ENCODE measurements around the gene U2SURP. TPM values are rescaled to one million over a fixed set of nuclear protein-coding genes. Genes with fewer than 3 reads are reported as not detected.

U2SURP gene
- total RNA-seq, 2 experiments from 2014 or later = 160 to 174 TPM

- Mint-ChIP-seq H3K9me3 (no peaks in the 10 kb centered on the region), H3K27me3 (no peaks in the 10 kb centered on the region), H3K27ac (peak overlapping the region; percentile 29), H3K4me3 (no peak overlapping the region), H3K36me3 (ENCODE audit: low read depth) (peaks cover 45% of the 10 kb centered on the region), H3K4me1 (ENCODE audit: low read depth) (peaks cover 12% of the 10 kb centered on the region)
- ChIA-PET POLR2A (interaction anchor here (1.4 kb wide), 1 partner anchor 85 kb away, joined by 4 read pairs; no protein-coding TSS in a partner anchor), CTCF (interaction anchor here (0.6 kb wide), 1 partner anchor 30 kb away, joined by 3 read pairs; no protein-coding TSS in a partner anchor)
- DNase-seq = no peak
- intact Hi-C loops (cut with micrococcal nuclease) = no loop called here
- no peak for TF ChIP-seq CTCF (IDR thresholded peaks at IDR 0.05)
- ATAC-seq = no peak
These were observed 34.3 kb downstream of the U2SURP start for GRCh38 chr3:143035466-143036211.

- ChIA-PET POLR2A (interaction anchor here (1.4 to 1.5 kb wide), 2 partner anchors 34 to 84 kb away, joined by 4 read pairs; no protein-coding TSS in a partner anchor), CTCF (interaction anchor here (1.1 kb wide), 1 partner anchor 24 kb away, joined by 3 read pairs; no protein-coding TSS in a partner anchor)
- H3K36me3 Mint-ChIP-seq (ENCODE audit: low read depth) = peaks cover 37% of the 10 kb centered on the region
- H3K27ac Mint-ChIP-seq = peak overlapping the region; percentile 7
- peak; percentile 47 for ATAC-seq
- no peak for DNase-seq
- H3K4me3 Mint-ChIP-seq = no peak overlapping the region
- TF ChIP-seq CTCF (IDR thresholded peaks at IDR 0.05) = no peak
- H3K27me3 Mint-ChIP-seq = no peaks in the 10 kb centered on the region
- intact Hi-C loops (cut with micrococcal nuclease) = no loop called here
- no peaks in the 10 kb centered on the region for H3K9me3 Mint-ChIP-seq
- H3K4me1 Mint-ChIP-seq (ENCODE audit: low read depth) = peaks cover 12% of the 10 kb centered on the region
These were observed 35.2 kb downstream of the U2SURP start for GRCh38 chr3:143036557-143036956.

GRCh38 chr3:143037867-143038266, 36.5 kb downstream of the U2SURP start:
- no peaks in the 10 kb centered on the region for H3K9me3 Mint-ChIP-seq
- ATAC-seq = no peak
- H3K27ac Mint-ChIP-seq = no peak overlapping the region
- no peak for DNase-seq
- peak; percentile 22 for TF ChIP-seq CTCF (IDR thresholded peaks at IDR 0.05)
- H3K4me1 Mint-ChIP-seq (ENCODE audit: low read depth) = peaks cover 12% of the 10 kb centered on the region
- no peak overlapping the region for H3K4me3 Mint-ChIP-seq
- POLR2A ChIA-PET = interaction anchor here (1.5 to 1.6 kb wide), 2 partner anchors 36 kb away, joined by 4 to 6 read pairs; partner anchors contain the start of gene U2SURP
- intact Hi-C loops (cut with micrococcal nuclease) = no loop called here
- CTCF ChIA-PET = interaction anchor here (1.1 to 1.3 kb wide), 2 partner anchors 25 to 86 kb away, joined by 3 read pairs; no protein-coding TSS in a partner anchor
- peaks cover 37% of the 10 kb centered on the region for H3K36me3 Mint-ChIP-seq (ENCODE audit: low read depth)
- H3K27me3 Mint-ChIP-seq = no peaks in the 10 kb centered on the region

- ChIA-PET CTCF (interaction anchor here (0.7 to 1.6 kb wide), 8 partner anchors 11 to 79 kb away, joined by 3 to 7 read pairs (median 4); partner anchors contain the start of gene CHST2), POLR2A (no interaction called here)
- H3K27ac Mint-ChIP-seq = no peak overlapping the region
- intact Hi-C loops (cut with micrococcal nuclease) = no loop called here
- peaks cover 10% of the 10 kb centered on the region for H3K4me1 Mint-ChIP-seq (ENCODE audit: low read depth)
- no peak for ATAC-seq
- no peaks in the 10 kb centered on the region for H3K9me3 Mint-ChIP-seq
- H3K36me3 Mint-ChIP-seq (ENCODE audit: low read depth) = peaks cover 41% of the 10 kb centered on the region
- no peak overlapping the region for H3K4me3 Mint-ChIP-seq
- TF ChIP-seq CTCF (IDR thresholded peaks at IDR 0.05) = peak; percentile 38
- H3K27me3 Mint-ChIP-seq = no peaks in the 10 kb centered on the region
- no peak for DNase-seq
These were observed 39.0 kb downstream of the U2SURP start for GRCh38 chr3:143040261-143040879.

- intact Hi-C loops (cut with micrococcal nuclease) = no loop called here
- Mint-ChIP-seq H3K4me3 (no peak overlapping the region), H3K9me3 (no peaks in the 10 kb centered on the region), H3K27me3 (no peaks in the 10 kb centered on the region), H3K27ac (no peak overlapping the region), H3K4me1 (ENCODE audit: low read depth) (no peaks in the 10 kb centered on the region), H3K36me3 (ENCODE audit: low read depth) (peaks cover 36% of the 10 kb centered on the region)
- CTCF ChIA-PET = no interaction called here
- POLR2A ChIA-PET = interaction anchor here (0.7 kb wide), 1 partner anchor 123 kb away, joined by 3 read pairs; no protein-coding TSS in a partner anchor
- no peak for DNase-seq
- ATAC-seq = no peak
- TF ChIP-seq CTCF (IDR thresholded peaks at IDR 0.05) = no peak
These were observed 40.5 kb downstream of the U2SURP start for GRCh38 chr3:143041903-143042302.
